NT2/D1 (cell line): ENCODE measurements around the gene ZNF845.
"Not testable (repeated sequence)": the region's sequence is repeated elsewhere in the genome, so short reads cannot be mapped to it uniquely, and the experiment has no call there.

Experiments
- SUZ12 ChIP-seq: IDR thresholded peaks from 2 replicates; pipeline ENCODE4 v1.6.1; 2011; ENCODE audit not compliant: insufficient read length, insufficient read depth; ENCODE audit errors: extremely low read depth
- YY1 ChIP-seq: IDR thresholded peaks from 2 replicates; pipeline ENCODE4 v1.6.1; 2011; ENCODE audit not compliant: insufficient read length, insufficient read depth
- ZNF274 ChIP-seq: IDR thresholded peaks from 2 replicates; pipeline ENCODE4 v1.6.1; 2011; ENCODE audit warnings: mild to moderate bottlenecking, low read depth, low read length

GRCh38 chr19:53360056-53360455, 26.5 kb downstream of the ZNF845 start:
- not testable (repeated sequence) for TF ChIP-seq YY1, ZNF274, SUZ12
